Naive B cell (primary cell): ENCODE data around the gene SGMS1. TPM values are rescaled to one million over a fixed set of nuclear protein-coding genes. Genes with fewer than 3 reads are reported as not detected.
A peak's percentile ranks its signal among the peaks of the same experiment; 100 is the strongest.
"Not testable (repeated sequence)": the region's sequence is repeated elsewhere in the genome, so short reads cannot be mapped to it uniquely, and the experiment has no call there.

Experiments
- ATAC-seq, 2 donors: fragments of 150-1000 bp; cut with Tn5 transposase; 2 replicates each; pipeline ENCODE4 v1.10.0; 2021; ENCODE audit warnings: low read depth in 2 of 2, mild to moderate bottlenecking in 2 of 2, moderate library complexity in 2 of 2
- DNase-seq: peaks from one replicate; pipeline ENCODE4 v3.0.0; 2022
- H3K27ac Mint-ChIP-seq, 6 donors: one replicate each; pipeline ENCODE4 v1.8.0; 2020 to 2022; ENCODE audit warnings: mild to moderate bottlenecking in 6 of 6, mixed read lengths in 6 of 6, moderate library complexity in 5 of 6, inconsistent platforms in 2 of 6
- H3K27me3 Mint-ChIP-seq, 3 donors: one replicate each; pipeline ENCODE4 v1.8.0; 2021 to 2022; ENCODE audit warnings: mixed read lengths in 3 of 3, mild to moderate bottlenecking in 1 of 3
- H3K36me3 Mint-ChIP-seq, 2 donors: one replicate each; pipeline ENCODE4 v1.8.0; 2020 to 2022; ENCODE audit warnings: mixed read lengths in 2 of 2, inconsistent platforms in 1 of 2, mild to moderate bottlenecking in 1 of 2
- H3K4me1 Mint-ChIP-seq, 3 donors: one replicate each; pipeline ENCODE4 v1.8.0; 2020 to 2022; ENCODE audit warnings: mixed read lengths in 3 of 3, inconsistent platforms in 1 of 3, mild to moderate bottlenecking in 1 of 3, moderate library complexity in 1 of 3
- H3K4me3 Mint-ChIP-seq, 8 donors: one replicate each; pipeline ENCODE4 v1.8.0; 2020 to 2022; ENCODE audit warnings: mild to moderate bottlenecking in 8 of 8, mixed read lengths in 8 of 8, moderate library complexity in 8 of 8, inconsistent platforms in 2 of 8
- H3K9me3 Mint-ChIP-seq, 7 donors: one replicate each; pipeline ENCODE4 v1.8.0; 2020 to 2022; ENCODE audit warnings: mixed read lengths in 7 of 7, mild to moderate bottlenecking in 5 of 7, inconsistent platforms in 2 of 7, moderate library complexity in 1 of 7
- polyA plus RNA-seq, 6 donors: library from polyadenylated mRNA; unstranded; fragments of 300-500 nt; fragmentation: Illumina TruSeq; gene quantifications; one replicate each; pipeline ENCODE4 v1.2.3, GENCODE V29; 2021; ENCODE audit warnings: low read depth in 6 of 6

SGMS1 gene
- polyA plus RNA-seq, 6 donors from 2014 or later = 14.2 to 21.7 (median 16.7) TPM

GRCh38 chr10:50361946-50362345, 261.8 kb downstream of the SGMS1 start:
- Mint-ChIP-seq H3K27me3 (no peaks in the 10 kb centered on the region), H3K36me3 (peaks cover 32 to 46% of the 10 kb centered on the region in 2 donors), H3K9me3 (peaks cover 23 to 54% (median 42%) of the 10 kb centered on the region in 7 donors), H3K4me1 (peaks cover 38 to 54% (median 47%) of the 10 kb centered on the region in 3 donors), H3K4me3 (peak overlapping the region; percentile 5 to 72 (median 32)), H3K27ac (peak overlapping the region; percentile 80 to 98 (median 94))
- DNase-seq = peak; percentile 11
- ATAC-seq = no peak

- ATAC-seq (no peak), DNase-seq (no peak)
- no peaks in the 10 kb centered on the region for H3K27me3 Mint-ChIP-seq
- peak overlapping the region in 1 of 8 donors; percentile 12 for H3K4me3 Mint-ChIP-seq
- peaks cover 19 to 39% of the 10 kb centered on the region in 2 donors for H3K36me3 Mint-ChIP-seq
- H3K4me1 Mint-ChIP-seq = peaks cover 35 to 54% (median 39%) of the 10 kb centered on the region in 3 donors
- peaks cover 16 to 46% (median 34%) of the 10 kb centered on the region in 7 donors for H3K9me3 Mint-ChIP-seq
- peak overlapping the region in 4 of 6 donors; percentile 21 to 94 (median 72) for H3K27ac Mint-ChIP-seq
Measured at GRCh38 chr10:50360077-50360850, 263.5 kb downstream of the SGMS1 start.

- peak overlapping the region in 5 of 6 donors; percentile 27 to 70 (median 36) for H3K27ac Mint-ChIP-seq
Measured at GRCh38 chr10:50358925-50359687, 264.6 kb downstream of the SGMS1 start.

GRCh38 chr10:50358411-50358810, 265.3 kb downstream of the SGMS1 start:
- ATAC-seq (no peak), DNase-seq (no peak)
- Mint-ChIP-seq H3K4me3 (no peak overlapping the region), H3K27ac (no peak overlapping the region), H3K4me1 (peaks cover 23 to 40% (median 26%) of the 10 kb centered on the region in 3 donors), H3K27me3 (no peaks in the 10 kb centered on the region), H3K9me3 (peaks cover 15 to 35% (median 31%) of the 10 kb centered on the region in 7 donors), H3K36me3 (peaks cover 11 to 27% of the 10 kb centered on the region in 2 donors)

More at GRCh38 chr10:50358925-50359687, 264.6 kb downstream of the SGMS1 start:
- peaks cover 27 to 46% (median 31%) of the 10 kb centered on the region in 3 donors for H3K4me1 Mint-ChIP-seq
- H3K4me3 Mint-ChIP-seq = no peak overlapping the region
- peaks cover 11 to 33% of the 10 kb centered on the region in 2 donors for H3K36me3 Mint-ChIP-seq
- DNase-seq = no peak
- H3K27me3 Mint-ChIP-seq = no peaks in the 10 kb centered on the region
- peaks cover 15 to 40% (median 31%) of the 10 kb centered on the region in 7 donors for H3K9me3 Mint-ChIP-seq
- ATAC-seq = no peak

GRCh38 chr10:50356481-50356832, 267.3 kb downstream of the SGMS1 start:
- Mint-ChIP-seq H3K36me3 (peaks cover 4 to 13% of the 10 kb centered on the region in 2 donors), H3K4me1 (peaks cover 9 to 20% (median 11%) of the 10 kb centered on the region in 3 donors), H3K9me3 (peaks cover 4 to 19% (median 14%) of the 10 kb centered on the region in 7 donors)
- DNase-seq, H3K27me3 Mint-ChIP-seq, H3K4me3 Mint-ChIP-seq, H3K27ac Mint-ChIP-seq, ATAC-seq: not testable (repeated sequence)

- H3K27me3 Mint-ChIP-seq, ATAC-seq, H3K4me3 Mint-ChIP-seq, DNase-seq: not testable (repeated sequence)
- peaks cover 4 to 17% (median 11%) of the 10 kb centered on the region in 7 donors for H3K9me3 Mint-ChIP-seq
- peaks cover 5 to 14% (median 5%) of the 10 kb centered on the region in 3 donors for H3K4me1 Mint-ChIP-seq
- H3K36me3 Mint-ChIP-seq = peaks cover 4 to 13% of the 10 kb centered on the region in 2 donors
- peak overlapping the region in 2 of 6 donors; percentile 34 to 58 for H3K27ac Mint-ChIP-seq
Measured at GRCh38 chr10:50355693-50356480, 267.9 kb downstream of the SGMS1 start.

GRCh38 chr10:50351483-50352146, 272.1 kb downstream of the SGMS1 start:
- Mint-ChIP-seq H3K27ac (no peak overlapping the region), H3K4me1 (peaks cover 16 to 27% (median 20%) of the 10 kb centered on the region in 3 donors), H3K9me3 (peaks cover 3 to 28% (median 17%) of the 10 kb centered on the region in 7 donors), H3K36me3 (peaks cover 21 to 24% of the 10 kb centered on the region in 2 donors), H3K4me3 (no peak overlapping the region), H3K27me3 (no peaks in the 10 kb centered on the region)
- ATAC-seq (no peak), DNase-seq (no peak)

- peaks cover 16 to 34% (median 21%) of the 10 kb centered on the region in 3 donors for H3K4me1 Mint-ChIP-seq
Measured at GRCh38 chr10:50350366-50350765, 273.4 kb downstream of the SGMS1 start.

GRCh38 chr10:50349554-50349953, 274.2 kb downstream of the SGMS1 start:
- ATAC-seq (no peak), DNase-seq (no peak)
- peaks cover 21 to 24% of the 10 kb centered on the region in 2 donors for H3K36me3 Mint-ChIP-seq
- H3K27ac Mint-ChIP-seq = peak overlapping the region in 1 of 6 donors; percentile 12
- peaks cover 16 to 34% (median 21%) of the 10 kb centered on the region in 3 donors for H3K4me1 Mint-ChIP-seq
- H3K9me3 Mint-ChIP-seq = peaks cover 3 to 23% (median 15%) of the 10 kb centered on the region in 7 donors
- no peaks in the 10 kb centered on the region for H3K27me3 Mint-ChIP-seq
- H3K4me3 Mint-ChIP-seq = no peak overlapping the region

More at GRCh38 chr10:50350366-50350765, 273.4 kb downstream of the SGMS1 start:
- peaks cover 21 to 24% of the 10 kb centered on the region in 2 donors for H3K36me3 Mint-ChIP-seq
- no peak overlapping the region for H3K27ac Mint-ChIP-seq
- H3K4me3 Mint-ChIP-seq = no peak overlapping the region
- DNase-seq (no peak), ATAC-seq (no peak)
- peaks cover 3 to 27% (median 15%) of the 10 kb centered on the region in 7 donors for H3K9me3 Mint-ChIP-seq
- no peaks in the 10 kb centered on the region for H3K27me3 Mint-ChIP-seq

GRCh38 chr10:50347394-50347802, 276.4 kb downstream of the SGMS1 start:
- Mint-ChIP-seq H3K36me3 (peaks cover 21 to 25% of the 10 kb centered on the region in 2 donors), H3K4me3 (peak overlapping the region in 2 of 8 donors; percentile 20 to 36), H3K27me3 (no peaks in the 10 kb centered on the region)

GRCh38 chr10:50346942-50347341, 276.8 kb downstream of the SGMS1 start:
- Mint-ChIP-seq H3K36me3 (peaks cover 21 to 30% of the 10 kb centered on the region in 2 donors), H3K27ac (peak overlapping the region in 3 of 6 donors; percentile 35 to 84 (median 82)), H3K4me1 (peaks cover 16 to 34% (median 21%) of the 10 kb centered on the region in 3 donors), H3K9me3 (peaks cover 3 to 23% (median 15%) of the 10 kb centered on the region in 7 donors), H3K4me3 (no peak overlapping the region), H3K27me3 (no peaks in the 10 kb centered on the region)
- ATAC-seq = no peak
- no peak for DNase-seq

More at GRCh38 chr10:50347394-50347802, 276.4 kb downstream of the SGMS1 start:
- ATAC-seq (peak; percentile 54 to 70), DNase-seq (no peak)
- H3K9me3 Mint-ChIP-seq = peaks cover 3 to 23% (median 15%) of the 10 kb centered on the region in 7 donors
- peaks cover 16 to 34% (median 21%) of the 10 kb centered on the region in 3 donors for H3K4me1 Mint-ChIP-seq
- H3K27ac Mint-ChIP-seq = peak overlapping the region in 3 of 6 donors; percentile 35 to 84 (median 82)

- Mint-ChIP-seq H3K9me3 (peaks cover 3 to 17% (median 10%) of the 10 kb centered on the region in 7 donors), H3K36me3 (peaks cover 19 to 33% of the 10 kb centered on the region in 2 donors), H3K4me3 (no peak overlapping the region), H3K27ac (no peak overlapping the region), H3K4me1 (peaks cover 16 to 34% (median 21%) of the 10 kb centered on the region in 3 donors), H3K27me3 (no peaks in the 10 kb centered on the region)
- ATAC-seq (no peak), DNase-seq (no peak)
Measured at GRCh38 chr10:50345545-50345944, 278.2 kb downstream of the SGMS1 start.
